Activated T-cell treated with anti-CD3 and anti-CD28 coated beads for 24 hours (primary cell): Measurements from ENCODE around the gene MAMLD1.

Experiments
- DNase-seq: peaks from one replicate; pipeline ENCODE4 v3.0.0-alpha.2; 2020; ENCODE audit warnings: low read depth

MAMLD1 gene

GRCh38 chrX:150502091-150502490 lies 139.0 kb downstream of the MAMLD1 start:
- no peak for DNase-seq

GRCh38 chrX:150502979-150503897 lies 140.1 kb downstream of the MAMLD1 start:
- DNase-seq, result no peak

DNA sequence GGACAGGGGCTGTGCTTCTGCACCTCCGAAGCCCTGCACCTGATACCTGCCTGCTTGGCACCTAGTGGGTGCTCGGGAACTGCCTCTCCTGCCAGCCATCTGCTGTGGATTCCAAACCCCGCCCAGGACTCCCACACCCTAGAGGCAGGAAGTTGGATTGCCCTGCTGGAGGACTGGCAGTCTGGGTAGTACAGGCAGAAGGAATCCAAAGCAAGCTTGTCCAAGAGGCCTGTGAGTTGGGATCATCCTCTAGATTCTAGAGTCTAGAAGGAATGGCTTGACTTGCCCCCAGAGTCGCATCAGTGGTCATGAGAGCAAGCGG lies 140.7 kb downstream of the MAMLD1 start:
- DNase-seq, result no peak

DNA sequence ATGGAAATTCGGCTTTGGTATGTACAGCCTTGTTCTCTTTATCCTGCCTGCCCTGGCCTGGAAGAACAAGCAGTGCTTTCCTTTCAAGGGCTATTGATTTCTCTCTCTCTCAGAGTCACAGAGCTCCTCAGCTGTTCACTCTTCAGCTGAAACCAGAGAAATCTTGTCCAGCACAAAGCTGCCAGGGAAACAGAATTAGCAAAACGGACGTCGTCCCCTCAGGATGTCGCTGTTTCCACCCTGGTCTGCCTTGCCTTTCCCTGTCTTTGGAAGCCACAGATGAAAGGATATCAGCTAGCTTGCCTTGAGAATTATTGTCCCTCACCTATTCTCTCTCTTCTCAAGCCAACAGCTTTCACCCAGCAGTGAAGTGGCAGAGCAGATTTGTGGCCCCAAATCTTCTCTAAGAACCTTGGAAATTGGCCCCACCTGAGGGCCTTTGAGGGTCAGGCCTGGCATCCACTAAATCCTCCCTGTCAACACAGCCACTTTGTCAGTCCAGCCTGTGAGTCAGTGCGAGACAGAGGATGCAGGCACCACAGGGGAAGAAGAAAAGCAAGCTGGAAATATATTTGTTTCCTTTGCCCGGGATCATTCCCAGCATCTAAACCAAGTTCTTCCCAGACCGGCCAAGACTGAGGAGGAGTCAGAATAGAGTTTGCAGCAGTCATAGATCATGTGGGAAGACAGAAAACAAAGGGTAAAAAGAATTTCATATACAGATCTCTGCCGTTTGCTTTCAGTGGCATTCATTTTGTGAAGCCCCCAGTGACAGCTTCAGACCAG lies 141.5 kb downstream of the MAMLD1 start:
- DNase-seq, result no peak

DNA sequence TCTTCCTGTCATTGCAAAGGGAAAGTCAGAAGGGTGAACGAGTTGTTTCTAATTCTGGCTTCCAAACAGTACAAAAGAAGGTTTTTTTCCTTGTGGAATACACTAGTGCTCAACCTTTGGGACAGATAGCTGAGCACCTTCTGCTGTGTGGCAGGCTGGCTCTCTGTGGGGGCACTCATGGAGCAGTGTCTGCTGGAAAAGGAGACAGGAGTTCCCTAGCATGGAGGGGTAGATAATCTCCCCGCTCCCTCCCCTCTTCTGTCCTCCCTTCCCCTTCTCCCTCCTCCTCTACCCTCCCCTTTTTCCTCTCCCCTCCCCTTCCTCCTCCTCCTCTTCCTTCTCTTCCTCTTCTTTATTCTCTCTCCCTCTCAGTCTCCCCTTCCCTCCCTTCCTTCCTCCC lies 142.9 kb downstream of the MAMLD1 start:
- DNase-seq, result no peak

DNA sequence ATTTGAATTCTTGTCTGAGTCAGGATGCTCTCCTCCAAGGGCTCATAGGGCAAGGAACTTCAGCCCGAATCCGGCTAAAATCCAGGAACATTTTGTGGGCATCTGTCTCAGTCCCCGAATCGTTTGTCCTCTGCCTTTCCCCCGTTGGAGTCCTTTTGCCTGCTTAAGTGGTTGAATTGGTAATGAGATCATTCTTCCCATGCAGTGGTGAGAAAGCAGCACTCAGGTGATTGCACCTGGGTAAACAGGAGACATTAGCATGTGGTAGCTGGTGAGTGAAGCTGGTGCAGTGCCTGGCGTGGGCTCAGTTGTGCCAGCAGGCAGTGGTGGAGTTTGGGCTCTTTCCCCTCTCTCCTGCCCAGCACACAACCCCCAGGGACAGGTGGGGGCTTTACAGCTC lies 143.4 kb downstream of the MAMLD1 start:
- no peak for DNase-seq

DNA sequence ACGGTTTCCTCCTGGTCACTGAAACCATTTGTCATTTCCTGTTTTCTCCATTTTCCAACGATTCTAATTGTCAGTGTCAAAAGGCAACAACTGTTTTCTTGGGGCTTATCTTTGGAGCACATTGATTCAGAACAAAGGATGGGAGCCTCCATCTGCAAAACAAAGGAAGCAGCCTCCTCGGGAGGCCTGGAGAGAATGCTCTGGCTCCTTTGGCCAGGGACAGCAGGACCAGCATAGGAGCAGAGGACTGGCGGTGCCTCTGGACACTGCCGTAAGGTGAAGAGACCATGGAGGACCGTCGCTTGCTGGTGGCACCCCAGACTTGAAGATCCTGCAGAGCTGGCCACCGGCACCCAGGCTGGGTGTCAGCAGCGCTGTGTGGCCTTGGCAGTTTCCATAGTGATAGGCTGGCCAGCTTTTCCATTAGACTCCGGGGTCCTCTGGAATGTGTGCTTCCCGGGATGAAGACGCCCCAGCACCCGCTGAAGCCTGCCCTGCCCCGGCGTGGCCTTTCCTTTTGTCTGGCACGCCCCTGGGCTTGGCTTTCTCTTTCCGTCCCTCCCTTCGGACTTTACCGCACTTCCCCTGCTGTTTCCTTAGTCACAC lies 144.2 kb downstream of the MAMLD1 start:
- DNase-seq, result no peak

DNA sequence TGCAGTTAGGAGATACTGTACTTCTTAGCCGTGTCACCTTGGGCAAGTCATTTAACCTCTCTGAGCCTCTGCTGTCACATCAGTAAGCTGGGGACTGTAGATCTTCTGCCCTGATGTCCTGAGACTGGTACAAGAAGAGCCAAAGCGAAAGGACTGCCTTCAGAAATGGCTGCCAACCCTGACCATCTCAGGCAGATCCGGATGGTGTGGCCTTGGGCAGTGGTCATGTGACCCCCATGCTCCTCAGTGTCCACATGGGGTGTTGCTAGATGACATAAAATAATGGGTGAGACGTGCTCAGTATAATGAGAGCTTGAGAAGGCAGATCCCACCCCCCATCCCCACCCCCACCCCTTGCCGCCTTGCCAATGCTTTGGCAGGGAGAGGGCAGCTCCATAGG lies 144.9 kb downstream of the MAMLD1 start:
- no peak for DNase-seq

- DNase-seq, result no peak
These were observed 145.6 kb downstream of the MAMLD1 start for GRCh38 chrX:150508451-150509367.

- no peak for DNase-seq
These were observed 146.6 kb downstream of the MAMLD1 start for GRCh38 chrX:150509703-150510102.

DNA sequence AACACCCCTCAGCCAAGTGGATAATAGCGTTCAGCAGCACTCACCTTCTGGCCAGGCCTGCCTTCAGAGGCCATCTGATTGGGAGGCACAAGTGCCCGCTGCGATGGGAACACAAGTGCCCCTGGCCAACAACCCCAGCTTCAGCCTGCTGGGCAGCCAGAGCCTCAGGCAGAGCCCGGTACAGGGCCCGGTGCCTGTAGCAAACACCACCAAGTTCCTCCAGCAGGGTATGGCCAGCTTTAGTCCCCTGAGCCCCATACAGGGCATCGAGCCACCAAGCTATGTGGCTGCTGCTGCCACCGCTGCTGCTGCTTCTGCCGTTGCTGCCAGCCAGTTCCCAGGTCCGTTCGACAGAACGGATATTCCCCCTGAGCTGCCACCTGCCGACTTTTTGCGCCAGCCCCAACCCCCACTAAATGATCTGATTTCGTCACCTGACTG lies 149.4 kb downstream of the MAMLD1 start:
- DNase-seq, result no peak

- no peak for DNase-seq
These were observed 150.4 kb downstream of the MAMLD1 start for GRCh38 chrX:150513544-150513943.

GRCh38 chrX:150514462-150514861 lies 151.3 kb downstream of the MAMLD1 start:
- DNase-seq, result no peak

DNA sequence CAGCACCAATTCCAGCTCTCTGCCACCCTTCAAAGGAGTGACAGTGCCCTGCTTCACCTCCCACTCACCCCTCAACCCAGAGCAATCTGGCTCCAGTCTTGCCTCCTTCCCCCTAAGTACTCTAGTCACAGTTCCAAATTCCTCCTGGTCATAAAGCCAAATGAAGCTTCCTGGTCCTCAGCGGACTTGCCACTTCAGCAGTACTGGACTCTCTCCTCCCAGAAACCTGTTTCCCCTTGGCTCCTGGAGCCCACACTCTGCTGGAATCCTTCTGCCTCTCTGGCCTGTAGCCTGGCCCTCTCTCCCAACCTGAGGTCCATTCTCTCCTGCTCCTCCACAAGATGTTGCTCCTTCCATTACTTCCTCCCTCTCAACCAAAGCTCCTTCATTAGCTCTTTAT lies 152.7 kb downstream of the MAMLD1 start:
- no peak for DNase-seq

- DNase-seq, result no peak
These were observed 154.3 kb downstream of the MAMLD1 start for GRCh38 chrX:150517303-150517910.

DNA sequence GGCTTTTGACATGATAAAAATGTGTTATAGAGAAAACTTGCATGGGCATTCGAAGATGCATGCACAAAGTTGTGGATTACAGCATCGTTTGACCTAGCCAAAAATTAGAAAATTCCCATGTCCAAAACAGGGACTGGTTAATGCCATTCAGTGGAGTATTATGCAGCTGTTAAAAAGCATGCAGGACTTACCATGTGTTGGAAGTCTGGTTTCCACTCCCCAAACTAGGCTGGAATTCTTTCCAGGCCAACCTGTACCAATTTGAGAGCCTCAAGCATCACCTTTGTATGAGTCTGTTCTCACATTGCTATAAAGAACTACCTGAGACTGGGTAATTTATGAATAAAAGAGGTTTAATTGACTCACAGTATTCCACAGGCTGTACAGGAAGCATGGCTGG lies 159.4 kb downstream of the MAMLD1 start:
- DNase-seq, result no peak

DNA sequence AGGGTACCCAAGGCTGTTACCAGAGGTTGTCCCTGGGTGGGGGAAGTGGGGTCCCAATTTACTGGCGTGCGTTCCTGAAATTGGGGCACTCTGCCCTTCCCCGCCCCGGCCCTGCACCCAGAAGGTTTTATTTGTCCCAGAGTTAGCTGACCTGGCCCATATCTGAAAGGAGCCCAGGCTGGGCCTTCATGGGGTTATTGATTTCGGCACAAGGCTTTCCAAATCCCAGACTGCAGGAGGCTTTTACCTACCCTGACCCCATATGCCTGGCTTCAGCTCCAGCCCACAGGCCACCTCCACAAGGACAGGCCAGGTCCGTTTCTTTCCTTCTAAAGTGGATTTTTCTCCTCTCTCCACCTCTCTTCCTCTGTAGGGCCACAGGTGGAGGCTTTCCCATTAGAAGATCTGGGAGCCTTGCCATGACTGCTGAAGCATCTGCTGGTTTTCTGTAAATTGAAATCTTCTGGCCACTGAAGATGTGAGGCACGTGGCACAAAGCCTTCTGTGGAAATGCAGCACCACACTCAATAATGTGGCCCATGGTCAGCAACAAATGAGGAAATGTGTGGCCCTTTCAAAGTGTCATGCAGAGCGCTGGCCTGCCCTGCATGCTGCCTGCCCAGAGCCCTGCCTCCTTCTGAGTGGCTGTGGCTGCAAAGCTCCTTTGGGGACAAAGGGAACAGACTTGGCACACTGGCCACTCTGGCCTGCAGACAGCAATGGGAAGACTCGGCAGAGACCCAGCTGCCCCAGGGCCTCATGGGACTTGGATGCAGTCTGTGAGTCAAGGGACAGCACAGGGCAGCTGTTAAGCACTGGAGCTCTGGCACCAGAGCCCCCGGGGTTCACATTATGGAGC lies 162.2 kb downstream of the MAMLD1 start:
- no peak for DNase-seq

DNA sequence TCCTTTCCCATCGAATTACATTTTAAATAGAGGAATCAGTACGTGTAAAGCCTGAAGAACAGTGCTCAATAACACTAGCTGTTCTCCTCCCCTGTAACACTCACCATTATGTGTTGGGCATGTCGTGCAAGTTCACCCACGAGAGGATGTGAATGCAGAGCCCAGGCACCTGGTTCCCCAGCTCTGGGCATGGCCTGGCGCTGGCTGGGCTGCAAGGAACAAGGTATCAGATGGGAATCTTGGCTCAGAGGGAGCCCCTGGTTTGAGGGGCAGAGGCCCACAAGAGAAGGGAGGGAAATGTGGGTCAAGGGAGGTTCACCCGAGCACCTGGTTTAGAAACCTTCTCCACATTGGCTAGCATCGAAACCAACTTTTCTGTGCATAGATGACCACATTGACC lies 163.6 kb downstream of the MAMLD1 start:
- DNase-seq, result no peak

DNA sequence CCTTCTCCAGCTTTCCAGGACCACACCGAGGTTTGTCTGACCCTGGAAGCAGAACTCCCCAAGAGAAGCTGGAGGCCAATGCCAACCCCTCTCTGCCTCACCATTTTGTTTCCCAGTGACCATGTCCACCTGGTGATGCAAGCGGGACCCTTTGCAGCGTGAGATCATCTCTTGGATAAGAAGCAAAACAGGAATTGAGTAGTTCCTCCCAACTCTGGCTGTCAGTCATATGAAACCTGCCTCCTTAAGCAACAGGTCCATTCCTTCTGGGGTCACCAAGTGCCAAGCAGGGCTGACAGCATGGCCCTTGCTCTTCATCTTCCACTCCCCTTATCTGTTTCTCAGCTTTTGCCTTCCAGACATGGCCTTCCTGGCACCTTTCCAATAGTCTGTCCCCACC lies 164.0 kb downstream of the MAMLD1 start:
- DNase-seq, result no peak

DNA sequence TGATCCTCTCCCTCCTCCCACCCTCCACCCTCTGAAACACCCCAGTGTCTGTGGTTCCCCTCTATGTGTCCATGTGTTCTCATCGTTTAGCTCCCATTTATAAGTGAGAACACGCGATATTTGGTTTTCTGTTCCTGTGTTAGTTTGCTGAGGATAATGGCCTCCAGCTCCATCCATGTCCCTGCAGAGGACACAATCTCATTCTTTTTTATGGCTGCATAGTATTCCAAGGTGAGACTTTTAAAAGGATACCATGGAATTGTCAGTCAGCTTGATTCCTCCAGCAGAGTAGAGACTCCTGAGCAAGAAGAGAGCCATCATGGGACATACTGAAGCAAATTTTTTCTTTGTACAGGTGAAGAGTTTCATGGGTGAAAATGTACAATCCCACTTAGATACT lies 166.5 kb downstream of the MAMLD1 start:
- no peak for DNase-seq
